HEK293T (cell line): Measurements from ENCODE around the gene PPFIBP1.
A peak's percentile ranks its signal among the peaks of the same experiment; 100 is the strongest.

ENCODE experiments used
- CTCF ChIA-PET: fragments of 350-600 bp; formaldehyde crosslinking; extraction: SDS; loops from one replicate; lab custom pipeline; 2021; ENCODE audit warnings: antibody characterized with exemption, inconsistent platforms; lab: Yijun Ruan, JAX
- POLR2A ChIA-PET: fragments of 350-600 bp; formaldehyde crosslinking; extraction: SDS; loops from one replicate; lab custom pipeline; 2020; ENCODE audit warnings: antibody characterized with exemption, inconsistent platforms; lab: Yijun Ruan, JAX
- DNase-seq: peaks from one replicate; pipeline ENCODE4 v3.0.0; 2012; ENCODE audit warnings: mixed read lengths; ENCODE audit errors: extremely low spot score
- ARNT ChIP-seq: fragments of 450-650 bp; IDR thresholded peaks from 2 replicates; pipeline ENCODE4 v1.6.1; 2017; ENCODE audit warnings: mild to moderate bottlenecking
- BHLHE40 ChIP-seq: fragments of 450-650 bp; IDR thresholded peaks from 2 replicates; pipeline ENCODE4 v1.6.1; 2016; ENCODE audit warnings: mild to moderate bottlenecking, moderate library complexity, borderline replicate concordance
- CTBP1 ChIP-seq: fragments of 450-650 bp; IDR thresholded peaks from 2 replicates; pipeline ENCODE4 v1.6.1; 2016; ENCODE audit warnings: borderline replicate concordance
- ELF4 ChIP-seq: fragments of 450-650 bp; IDR thresholded peaks from 2 replicates; pipeline ENCODE4 v1.6.1; 2017; ENCODE audit warnings: antibody characterized with exemption
- FOXA1 ChIP-seq: fragments of 450-650 bp; IDR thresholded peaks from 2 replicates; pipeline ENCODE4 v1.6.1; 2016; ENCODE audit warnings: mild to moderate bottlenecking
- FOXK2 ChIP-seq: fragments of 450-650 bp; IDR thresholded peaks from 2 replicates; pipeline ENCODE4 v1.6.1; 2016; ENCODE audit warnings: mild to moderate bottlenecking
- FOXM1 ChIP-seq: fragments of 450-650 bp; IDR thresholded peaks from 2 replicates; pipeline ENCODE4 v1.6.1; 2017; ENCODE audit warnings: mild to moderate bottlenecking, borderline replicate concordance
- HDGF ChIP-seq: fragments of 450-650 bp; IDR thresholded peaks from 2 replicates; pipeline ENCODE4 v1.6.1; 2017; ENCODE audit warnings: antibody characterized with exemption, borderline replicate concordance
- L3MBTL2 ChIP-seq: fragments of 450-650 bp; conservative IDR thresholded peaks from 2 replicates; pipeline ENCODE4 v1.6.1; 2016; ENCODE audit warnings: mild to moderate bottlenecking
- LEF1 ChIP-seq: fragments of 450-650 bp; IDR thresholded peaks from 2 replicates; pipeline ENCODE4 v1.6.1; 2017; ENCODE audit warnings: mild to moderate bottlenecking, borderline replicate concordance
- NFRKB ChIP-seq: fragments of 450-650 bp; IDR thresholded peaks from 2 replicates; pipeline ENCODE4 v1.6.1; 2016; ENCODE audit warnings: mild to moderate bottlenecking, moderate library complexity
- SP1 ChIP-seq: fragments of 450-650 bp; IDR thresholded peaks from 2 replicates; pipeline ENCODE4 v1.6.1; 2017
- SUZ12 ChIP-seq: fragments of 450-650 bp; IDR thresholded peaks from 2 replicates; pipeline ENCODE4 v1.6.1; 2016; ENCODE audit warnings: mild to moderate bottlenecking
- TARDBP ChIP-seq: fragments of 450-650 bp; IDR thresholded peaks from 2 replicates; pipeline ENCODE4 v1.6.1; 2016
- ZNF384 ChIP-seq: fragments of 450-650 bp; IDR thresholded peaks from 2 replicates; pipeline ENCODE4 v1.6.1; 2016
- TF ChIP-seq, protein P1 (sequence below): fragments of 450-650 bp; IDR thresholded peaks from 2 replicates; pipeline ENCODE4 v1.6.1; 2016

PPFIBP1 gene

GRCh38 chr12:27602516-27602915 lies 78.5 kb downstream of the PPFIBP1 start:
- CTCF ChIA-PET, result no interaction called here

GRCh38 chr12:27604431-27604830 lies 80.4 kb downstream of the PPFIBP1 start:
- no peak for DNase-seq
- TF ChIP-seq LEF1 (no peak), CTBP1 (no peak), L3MBTL2 (no peak), ELF4 (no peak), HDGF (no peak)
- POLR2A ChIA-PET, result no interaction called here
- CTCF ChIA-PET, result no interaction called here

More at GRCh38 chr12:27602516-27602915, 78.5 kb downstream of the PPFIBP1 start:
- TF ChIP-seq SP1, result no peak
- POLR2A ChIA-PET, result no interaction called here
- DNase-seq, result no peak

- POLR2A ChIA-PET, result no interaction called here
Observed at GRCh38 chr12:27606986-27607385, 83.0 kb downstream of the PPFIBP1 start.

GRCh38 chr12:27607591-27607990 lies 83.6 kb downstream of the PPFIBP1 start:
- ChIA-PET POLR2A (no interaction called here), CTCF (no interaction called here)
- DNase-seq, result no peak
- TF ChIP-seq SP1, result no peak
- TF ChIP-seq ZNF384, result no peak
- TF ChIP-seq LEF1, result no peak
- no peak for TF ChIP-seq HDGF
- TF ChIP-seq NFRKB, result no peak
- no peak for TF ChIP-seq BHLHE40
- no peak for TF ChIP-seq FOXA1
- TF ChIP-seq CTBP1, result no peak
- TF ChIP-seq FOXK2, result no peak
- no peak for TF ChIP-seq ARNT
- TF ChIP-seq ELF4, result no peak
- TF ChIP-seq, protein P1, sequence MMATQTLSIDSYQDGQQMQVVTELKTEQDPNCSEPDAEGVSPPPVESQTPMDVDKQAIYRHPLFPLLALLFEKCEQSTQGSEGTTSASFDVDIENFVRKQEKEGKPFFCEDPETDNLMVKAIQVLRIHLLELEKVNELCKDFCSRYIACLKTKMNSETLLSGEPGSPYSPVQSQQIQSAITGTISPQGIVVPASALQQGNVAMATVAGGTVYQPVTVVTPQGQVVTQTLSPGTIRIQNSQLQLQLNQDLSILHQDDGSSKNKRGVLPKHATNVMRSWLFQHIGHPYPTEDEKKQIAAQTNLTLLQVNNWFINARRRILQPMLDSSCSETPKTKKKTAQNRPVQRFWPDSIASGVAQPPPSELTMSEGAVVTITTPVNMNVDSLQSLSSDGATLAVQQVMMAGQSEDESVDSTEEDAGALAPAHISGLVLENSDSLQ, result no peak

More at GRCh38 chr12:27606986-27607385, 83.0 kb downstream of the PPFIBP1 start:
- CTCF ChIA-PET, result no interaction called here
- no peak for TF ChIP-seq FOXM1
- no peak for TF ChIP-seq TARDBP
- no peak for TF ChIP-seq SUZ12
- TF ChIP-seq NFRKB, result no peak
- DNase-seq, result no peak

- DNase-seq, result no peak
- TF ChIP-seq NFRKB (no peak), ELF4 (no peak), TARDBP (no peak), FOXA1 (no peak), CTBP1 (no peak), ZNF384 (no peak), FOXM1 (no peak), HDGF (no peak), ARNT (no peak), SP1 (no peak), L3MBTL2 (no peak)
- ChIA-PET CTCF (no interaction called here), POLR2A (no interaction called here)
Observed at GRCh38 chr12:27608890-27609289, 84.9 kb downstream of the PPFIBP1 start.

DNA sequence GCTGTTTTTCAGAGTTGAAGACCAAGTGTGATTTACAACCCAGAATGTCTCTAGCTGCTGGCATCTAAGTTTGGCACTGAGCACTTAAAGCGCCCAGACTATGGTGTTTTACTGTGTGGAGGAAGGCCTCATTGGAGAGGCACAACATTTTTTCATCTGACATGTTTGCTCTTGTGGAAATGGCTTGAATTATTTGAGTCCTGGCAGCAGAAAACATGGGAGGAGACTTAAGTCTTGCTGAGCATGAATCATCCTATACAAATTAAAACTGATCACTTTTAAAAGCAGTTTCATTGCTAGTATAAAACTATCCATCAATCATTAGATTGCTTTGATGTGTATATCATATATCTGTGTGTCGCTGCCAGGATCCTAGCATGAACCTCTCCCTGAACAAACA lies 86.4 kb downstream of the PPFIBP1 start:
- TF ChIP-seq LEF1 (peak; percentile 91), TARDBP (no peak)
- TF ChIP-seq, protein P1, result peak; percentile 92
- ChIA-PET CTCF (interaction anchor here (1.1 kb wide), 1 partner anchor 59 kb away, joined by 6 read pairs; no protein-coding TSS in a partner anchor), POLR2A (no interaction called here)
- DNase-seq, result no peak

DNA sequence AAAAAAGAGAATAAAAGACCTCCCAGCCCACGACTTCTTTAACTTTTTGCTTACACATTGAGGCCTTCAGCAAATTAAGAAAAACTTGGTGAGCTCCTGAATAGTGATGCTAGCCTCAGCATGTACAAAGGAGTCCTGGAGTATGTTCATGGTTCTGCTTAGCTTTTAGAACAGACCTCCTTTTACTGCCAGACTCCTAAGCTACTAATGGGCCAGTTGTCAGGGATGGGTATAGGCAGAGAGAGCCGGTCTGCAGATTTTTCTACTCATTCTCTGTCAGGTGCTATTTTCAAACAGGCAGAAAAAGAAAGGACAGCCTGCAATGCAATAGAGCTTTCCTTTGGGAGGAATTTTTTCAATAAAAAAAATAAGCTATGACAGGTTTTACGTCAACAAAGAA lies 90.4 kb downstream of the PPFIBP1 start:
- ChIA-PET POLR2A (no interaction called here), CTCF (no interaction called here)
- no peak for TF ChIP-seq CTBP1
- no peak for TF ChIP-seq FOXK2
- no peak for TF ChIP-seq ELF4
- TF ChIP-seq SP1, result no peak
- no peak for TF ChIP-seq LEF1
- TF ChIP-seq FOXM1, result no peak
- no peak for TF ChIP-seq TARDBP
- TF ChIP-seq, protein P1, result no peak
- no peak for TF ChIP-seq BHLHE40
- no peak for TF ChIP-seq L3MBTL2
- no peak for DNase-seq

DNA sequence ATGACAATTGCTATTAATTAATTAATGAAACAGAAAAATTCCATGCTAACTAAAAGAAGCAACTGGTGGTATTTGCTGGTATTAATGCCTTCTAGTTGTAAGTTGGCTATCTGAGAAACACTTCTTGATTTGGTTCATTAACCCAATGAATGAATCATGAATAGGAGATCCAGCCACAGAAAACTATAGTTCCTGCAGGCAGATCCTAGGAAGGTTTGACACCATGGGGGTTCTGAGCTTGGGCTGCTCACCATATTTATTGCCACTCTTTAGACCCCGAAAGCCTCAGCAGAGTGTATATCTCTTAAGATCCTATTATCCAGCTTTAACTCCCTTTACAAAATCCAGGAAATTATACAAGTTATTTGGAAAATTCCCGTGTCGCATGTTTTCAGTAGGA lies 90.9 kb downstream of the PPFIBP1 start:
- DNase-seq, result no peak
- no peak for TF ChIP-seq FOXK2
- no peak for TF ChIP-seq LEF1
- no peak for TF ChIP-seq FOXM1
- no peak for TF ChIP-seq HDGF
- TF ChIP-seq TARDBP, result no peak
- no peak for TF ChIP-seq FOXA1
- TF ChIP-seq ELF4, result no peak
- no peak for TF ChIP-seq BHLHE40
- TF ChIP-seq ZNF384, result no peak
- TF ChIP-seq SUZ12, result no peak
- CTCF ChIA-PET, result no interaction called here
- POLR2A ChIA-PET, result no interaction called here
